ENCODE data around the gene SPATA2. TPM values are rescaled to one million over a fixed set of nuclear protein-coding genes. Genes with fewer than 3 reads are reported as not detected.

Gene SPATA2
- total and polyA plus RNA-seq, 2 donors (not counting 3 experiments of a cell fraction or from before 2014, with no cell fraction given): 4.9 to 6.1 TPM

DNA sequence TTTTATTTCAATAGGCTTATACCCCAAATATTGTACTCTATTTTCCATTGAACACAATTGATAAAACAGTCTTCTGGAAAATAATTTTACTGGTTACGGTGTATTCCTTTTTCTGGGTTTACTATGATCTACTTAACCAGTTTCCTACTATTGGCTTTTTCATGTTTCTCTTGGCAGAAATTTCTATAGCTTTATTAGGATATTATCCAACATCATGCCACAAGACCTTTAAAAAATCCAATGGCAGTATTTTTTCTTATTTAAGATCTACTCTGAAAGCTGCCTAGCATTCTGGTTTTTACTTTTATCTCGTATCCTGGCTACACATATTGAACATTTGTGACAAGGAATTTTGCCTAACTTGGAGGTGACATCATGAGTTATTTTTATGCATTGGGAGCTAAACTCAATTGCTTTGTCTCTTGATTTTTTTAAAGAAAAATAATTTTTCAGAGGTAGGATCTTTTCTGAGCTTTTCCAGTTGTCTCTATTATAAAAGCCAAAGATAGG lies 57.2 kb downstream of the SPATA2 start:
- intact Hi-C loops (cut with micrococcal nuclease): no loop called here
- CTCF ChIA-PET: interaction anchor here (1.0 to 1.6 kb wide), 3 partner anchors 9 to 247 kb away, joined by 4 to 7 read pairs (median 4); no protein-coding TSS in a partner anchor

More for the DNA sequence above, 57.2 kb downstream of the SPATA2 start:
- Histone ChIP-seq H3K4me2 (ENCODE audit: insufficient read depth, low read length) (no peak overlapping the region), H2AFZ (ENCODE audit: low read depth, low read length) (no peak overlapping the region), H3K9me3 (replicated peaks; ENCODE audit: control insufficient read depth, insufficient read depth, low read length) (no peaks in the 10 kb centered on the region), H3K9me1 (replicated peaks; ENCODE audit: control insufficient read depth, extremely low read depth, insufficient read depth, low read length) (no peaks in the 10 kb centered on the region), H3K27me3 (ENCODE audit: control insufficient read depth in 2 of 2, insufficient read depth in 2 of 2, low read length in 2 of 2) (no peaks in the 10 kb centered on the region), H3K9ac (replicated peaks; ENCODE audit: extremely low read depth, insufficient read depth, low read length) (no peak overlapping the region), H3K4me1 (ENCODE audit: control insufficient read depth, extremely low read depth, insufficient read depth, low read length) (no peaks in the 10 kb centered on the region), H4K20me1 (replicated peaks; ENCODE audit: control insufficient read depth, extremely low read depth, insufficient read depth, low read length) (no peaks in the 10 kb centered on the region), H3K79me2 (ENCODE audit: control insufficient read depth, insufficient read depth, low read length) (no peaks in the 10 kb centered on the region), H3K4me3 (replicated peaks in 1 of 3; ENCODE audit: insufficient read depth in 1 of 3, low read depth in 1 of 3, low read length in 3 of 3) (no peak overlapping the region), H3K36me3 (ENCODE audit: control insufficient read depth in 2 of 2, extremely low read depth in 1 of 2, insufficient read depth in 2 of 2, low read length in 2 of 2) (peaks cover 0 to 10% of the 10 kb centered on the region in 2 experiments), H3K27ac (ENCODE audit: insufficient read depth, low read depth, low read length) (no peak overlapping the region)
- no peak for DNase-seq (ENCODE audit: low read depth, low spot score)
- TF ChIP-seq MYC (IDR thresholded peaks at IDR 0.05; ENCODE audit: low read depth, low read length): no peak
- TF ChIP-seq FOS (IDR thresholded peaks at IDR 0.05; ENCODE audit: borderline replicate concordance, insufficient read depth, low read length): no peak
- TF ChIP-seq GATA2 (IDR thresholded peaks at IDR 0.05; ENCODE audit: insufficient read depth, insufficient read length, low read depth, low read length): no peak
- no peak for TF ChIP-seq JUN (IDR thresholded peaks at IDR 0.05; ENCODE audit: borderline replicate concordance, insufficient read depth, insufficient read length, low read depth)
- no peak for TF ChIP-seq POLR2A (IDR thresholded peaks at IDR 0.05; ENCODE audit: low read depth, low read length)
- TF ChIP-seq, protein P1, sequence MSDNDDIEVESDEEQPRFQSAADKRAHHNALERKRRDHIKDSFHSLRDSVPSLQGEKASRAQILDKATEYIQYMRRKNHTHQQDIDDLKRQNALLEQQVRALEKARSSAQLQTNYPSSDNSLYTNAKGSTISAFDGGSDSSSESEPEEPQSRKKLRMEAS (IDR thresholded peaks at IDR 0.05; ENCODE audit: insufficient read depth, insufficient read length): no peak
- TF ChIP-seq, protein P2, sequence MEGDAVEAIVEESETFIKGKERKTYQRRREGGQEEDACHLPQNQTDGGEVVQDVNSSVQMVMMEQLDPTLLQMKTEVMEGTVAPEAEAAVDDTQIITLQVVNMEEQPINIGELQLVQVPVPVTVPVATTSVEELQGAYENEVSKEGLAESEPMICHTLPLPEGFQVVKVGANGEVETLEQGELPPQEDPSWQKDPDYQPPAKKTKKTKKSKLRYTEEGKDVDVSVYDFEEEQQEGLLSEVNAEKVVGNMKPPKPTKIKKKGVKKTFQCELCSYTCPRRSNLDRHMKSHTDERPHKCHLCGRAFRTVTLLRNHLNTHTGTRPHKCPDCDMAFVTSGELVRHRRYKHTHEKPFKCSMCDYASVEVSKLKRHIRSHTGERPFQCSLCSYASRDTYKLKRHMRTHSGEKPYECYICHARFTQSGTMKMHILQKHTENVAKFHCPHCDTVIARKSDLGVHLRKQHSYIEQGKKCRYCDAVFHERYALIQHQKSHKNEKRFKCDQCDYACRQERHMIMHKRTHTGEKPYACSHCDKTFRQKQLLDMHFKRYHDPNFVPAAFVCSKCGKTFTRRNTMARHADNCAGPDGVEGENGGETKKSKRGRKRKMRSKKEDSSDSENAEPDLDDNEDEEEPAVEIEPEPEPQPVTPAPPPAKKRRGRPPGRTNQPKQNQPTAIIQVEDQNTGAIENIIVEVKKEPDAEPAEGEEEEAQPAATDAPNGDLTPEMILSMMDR (IDR thresholded peaks at IDR 0.05; ENCODE audit: extremely low read depth in 1 of 2, insufficient read depth in 1 of 2, low read depth in 1 of 2, low read length in 2 of 2): no peak
- TF ChIP-seq EZH2 (IDR thresholded peaks at IDR 0.05; ENCODE audit: borderline replicate concordance, low read depth, low read length, severe bottlenecking): no peak
- no peak for TF ChIP-seq POLR2AphosphoS5 (IDR thresholded peaks at IDR 0.05; ENCODE audit: insufficient read depth, low read depth, low read length)
- BruUV-seq (replicated peaks): no TSS peak
- POLR2A ChIA-PET: no interaction called here
- no peak for FAIRE-seq
- dilution Hi-C loops (cut with MboI; ENCODE audit: extremely low pct_ligation_motif_present, low sequenced_read_pairs): no loop called here

All from endothelial cell of umbilical vein (primary cell).